Fibroblast of lung (primary cell): ENCODE data around the gene FLT3LG. TPM values are rescaled to one million over a fixed set of nuclear protein-coding genes. Genes with fewer than 3 reads are reported as not detected.
A peak's percentile ranks its signal among the peaks of the same experiment; 100 is the strongest.

Experiments used
- DNase-seq, 2 donors: peaks; one replicate each; pipeline versions ENCODE4 v3.0.0 to v3.0.0-alpha.2; 2010; ENCODE audit warnings: low read depth in 2 of 2
- H2AFZ ChIP-seq: 2 replicates; pipeline ENCODE4 v1.5.1; 2012; ENCODE audit warnings: low read length, control low read depth, inconsistent platforms
- H3K27ac ChIP-seq: 2 replicates; pipeline ENCODE4 v1.5.1; 2011; ENCODE audit warnings: low read length, control low read depth; ENCODE audit not compliant: insufficient read depth
- H3K27me3 ChIP-seq: 2 replicates; pipeline ENCODE4 v1.5.1; 2011; ENCODE audit warnings: mild to moderate bottlenecking, low read length; ENCODE audit not compliant: control insufficient read depth, insufficient read depth
- H3K36me3 ChIP-seq: 2 replicates; pipeline ENCODE4 v1.5.1; 2011; ENCODE audit warnings: low read length; ENCODE audit not compliant: control insufficient read depth, insufficient read depth
- H3K4me1 ChIP-seq: 2 replicates; pipeline ENCODE4 v1.5.1; 2011; ENCODE audit warnings: low read length; ENCODE audit not compliant: control insufficient read depth, insufficient read depth; ENCODE audit errors: extremely low read depth
- H3K4me2 ChIP-seq: 2 replicates; pipeline ENCODE4 v1.5.1; 2011; ENCODE audit warnings: low read length, control low read depth; ENCODE audit not compliant: insufficient read depth; ENCODE audit errors: extremely low read depth
- H3K4me3 ChIP-seq, 4 experiments: fragments of 200-600 bp in 1 of 4; sonication (generic) in 1 of 4; replicated peaks in 1 of 4; 2 replicates each; pipeline ENCODE4 v1.5.1; 2011 to 2016; ENCODE audit warnings: low read length in 4 of 4, low read depth in 3 of 4, mild to moderate bottlenecking in 3 of 4, control low read depth in 2 of 4, inconsistent platforms in 1 of 4, mixed read lengths in 1 of 4; ENCODE audit not compliant: insufficient read depth in 1 of 4; ENCODE audit errors: control extremely low read depth in 1 of 4
- H3K79me2 ChIP-seq: 2 replicates; pipeline ENCODE4 v1.5.1; 2012; ENCODE audit warnings: mild to moderate bottlenecking, low read length, inconsistent platforms; ENCODE audit not compliant: control insufficient read depth, insufficient read depth
- H3K9ac ChIP-seq: 2 replicates; pipeline ENCODE4 v1.5.1; 2011; ENCODE audit warnings: mild to moderate bottlenecking, low read length, control low read depth; ENCODE audit not compliant: insufficient read depth
- H3K9me3 ChIP-seq: 2 replicates; pipeline ENCODE4 v1.5.1; 2012; ENCODE audit warnings: low read depth, low read length; ENCODE audit not compliant: control insufficient read depth, insufficient read depth
- H4K20me1 ChIP-seq: 2 replicates; pipeline ENCODE4 v1.5.1; 2011; ENCODE audit warnings: low read length; ENCODE audit not compliant: control insufficient read depth, insufficient read depth; ENCODE audit errors: extremely low read depth
- CTCF ChIP-seq, 2 donors: IDR thresholded peaks in 1 of 2; conservative IDR thresholded peaks in 1 of 2; 1 replicate in 1 of 2; 2 replicates in 1 of 2; pipeline ENCODE4 v1.5.1; 2011 to 2012; ENCODE audit warnings: low read length in 2 of 2, control low read depth in 1 of 2, inconsistent platforms in 1 of 2, low read depth in 1 of 2, mild to moderate bottlenecking in 1 of 2
- EZH2 ChIP-seq: IDR thresholded peaks from 2 replicates; pipeline ENCODE4 v1.5.1; 2012; ENCODE audit warnings: low read length, control low read depth, mild to moderate bottlenecking; ENCODE audit errors: missing control alignments
- polyA plus RNA-seq, 2 donors: library from polyadenylated mRNA; depleted of rRNA in 1 of 2; stranded (reverse) in 1 of 2; unstranded in 1 of 2; fragments of >200 nt; gene quantifications; 2 replicates each; pipeline ENCODE4 v1.2.1, GENCODE V29; 2011 to 2012; ENCODE audit warnings: missing spikeins in 1 of 2
- total RNA-seq: library from RNA; depleted of rRNA; stranded (reverse); fragments of >200 nt; gene quantifications from 2 replicates; pipeline ENCODE4 v1.2.1, GENCODE V29; 2014

FLT3LG gene
- total and polyA plus RNA-seq, 2 donors (not counting 1 experiment from before 2014, with no cell fraction given) = 4.4 to 4.5 TPM

- H3K79me2 ChIP-seq = no peaks in the 10 kb centered on the region
- no peak for TF ChIP-seq EZH2
- no peak for TF ChIP-seq CTCF (conservative IDR thresholded peaks at IDR 0.05 in 1 of 2, IDR thresholded peaks at IDR 0.05 in 1 of 2; ENCODE audit: low read depth in 1 of 2, low read length in 2 of 2)
- no peaks in the 10 kb centered on the region for H3K4me1 ChIP-seq
- DNase-seq = no peak
- H3K27me3 ChIP-seq = peaks cover 74% of the 10 kb centered on the region
- H3K27ac ChIP-seq = no peak overlapping the region
- H3K4me2 ChIP-seq = no peak overlapping the region
- no peaks in the 10 kb centered on the region for H3K9me3 ChIP-seq
- H2AFZ ChIP-seq = no peak overlapping the region
- no peak overlapping the region for H3K9ac ChIP-seq
- H3K4me3 ChIP-seq = no peak overlapping the region
- no peaks in the 10 kb centered on the region for H3K36me3 ChIP-seq
- no peaks in the 10 kb centered on the region for H4K20me1 ChIP-seq
Measured at GRCh38 chr19:49432141-49433073, 41.6 kb upstream of the FLT3LG start.

- TF ChIP-seq CTCF (conservative IDR thresholded peaks at IDR 0.05 in 1 of 2, IDR thresholded peaks at IDR 0.05 in 1 of 2; ENCODE audit: low read depth in 1 of 2, low read length in 2 of 2) = no peak
- peak; percentile 79 for TF ChIP-seq EZH2
- no peak overlapping the region for H3K4me3 ChIP-seq
- H3K9me3 ChIP-seq = no peaks in the 10 kb centered on the region
- H3K36me3 ChIP-seq = no peaks in the 10 kb centered on the region
- H3K4me2 ChIP-seq = no peak overlapping the region
- H3K79me2 ChIP-seq = no peaks in the 10 kb centered on the region
- no peak overlapping the region for H3K9ac ChIP-seq
- no peak for DNase-seq
- no peaks in the 10 kb centered on the region for H4K20me1 ChIP-seq
- H3K27me3 ChIP-seq = peaks cover 77% of the 10 kb centered on the region
- H2AFZ ChIP-seq = no peak overlapping the region
- H3K4me1 ChIP-seq = no peaks in the 10 kb centered on the region
- H3K27ac ChIP-seq = no peak overlapping the region
Measured at GRCh38 chr19:49433240-49433901, 40.6 kb upstream of the FLT3LG start.

- H3K27ac ChIP-seq = no peak overlapping the region
- H3K4me2 ChIP-seq = no peak overlapping the region
- H3K9ac ChIP-seq = no peak overlapping the region
- H4K20me1 ChIP-seq = no peaks in the 10 kb centered on the region
- H2AFZ ChIP-seq = no peak overlapping the region
- no peaks in the 10 kb centered on the region for H3K9me3 ChIP-seq
- TF ChIP-seq CTCF (conservative IDR thresholded peaks at IDR 0.05 in 1 of 2, IDR thresholded peaks at IDR 0.05 in 1 of 2; ENCODE audit: low read depth in 1 of 2, low read length in 2 of 2) = no peak
- TF ChIP-seq EZH2 = no peak
- no peak overlapping the region for H3K4me3 ChIP-seq
- H3K36me3 ChIP-seq = no peaks in the 10 kb centered on the region
- H3K79me2 ChIP-seq = no peaks in the 10 kb centered on the region
- no peaks in the 10 kb centered on the region for H3K4me1 ChIP-seq
- DNase-seq = no peak
- peaks cover 81% of the 10 kb centered on the region for H3K27me3 ChIP-seq
Measured at GRCh38 chr19:49434907-49435583, 39.0 kb upstream of the FLT3LG start.
